Activated CD4-positive, alpha-beta T cell treated with anti-CD3 and anti-CD28 coated beads, Interleukin-2, amount 50 U/mL, for 4 hours (primary cell): ENCODE data around the gene PTPRM.

ENCODE experiments used
- DNase-seq, 2 experiments: peaks; one replicate each; pipeline ENCODE4 v3.0.0-alpha.2; 2020

Gene PTPRM

DNA sequence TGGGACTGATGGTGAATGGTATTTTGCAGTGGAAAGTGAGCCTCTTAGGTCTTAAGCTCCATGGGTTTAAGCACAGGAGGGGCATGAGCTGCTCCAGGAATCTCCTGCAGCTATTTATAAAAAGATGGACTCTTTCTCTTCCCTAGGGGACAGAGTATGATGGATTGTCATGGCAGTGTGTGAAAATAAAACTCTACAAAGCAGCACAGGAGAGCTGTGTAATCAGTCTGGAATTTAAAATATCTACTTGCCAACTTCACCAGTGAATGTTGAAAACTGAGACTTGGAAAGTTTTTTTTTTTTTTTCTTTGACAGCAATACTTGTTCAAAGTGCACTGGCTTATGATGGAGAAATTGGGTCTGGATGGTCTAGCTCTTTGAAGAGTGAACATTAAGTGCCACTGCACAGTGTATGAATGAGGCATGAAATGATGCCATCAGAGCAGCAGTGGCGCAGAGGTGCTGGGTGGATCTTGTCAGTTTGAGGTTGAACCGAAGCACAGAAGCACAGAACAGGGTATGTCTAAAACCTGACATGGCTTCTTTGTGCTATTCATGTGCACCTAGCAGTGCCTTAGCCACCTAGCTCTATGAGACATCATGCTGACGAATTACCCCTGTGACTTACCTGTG lies 245.4 kb downstream of the PTPRM start:
- no peak for DNase-seq

DNA sequence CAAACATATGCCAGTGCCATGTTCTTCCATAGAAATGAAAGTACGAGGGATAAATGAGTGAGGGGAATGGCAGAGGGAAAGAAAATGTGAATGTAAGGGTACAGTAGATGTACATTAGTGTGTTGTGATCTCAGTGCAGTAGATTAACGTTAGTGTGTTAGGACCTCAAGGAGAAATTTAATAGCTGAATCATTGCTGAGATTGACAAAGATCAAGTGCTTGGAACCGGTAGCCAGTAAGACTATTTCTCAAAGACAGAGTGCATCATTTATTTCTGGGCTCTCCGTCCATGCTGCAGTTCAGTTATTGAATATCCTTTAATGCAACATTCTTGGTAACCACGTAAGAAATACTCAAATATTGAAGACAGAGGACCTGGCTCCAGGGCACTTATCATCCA lies 246.0 kb downstream of the PTPRM start:
- no peak for DNase-seq

GRCh38 chr18:7814754-7815315 lies 247.7 kb downstream of the PTPRM start:
- no peak for DNase-seq

DNA sequence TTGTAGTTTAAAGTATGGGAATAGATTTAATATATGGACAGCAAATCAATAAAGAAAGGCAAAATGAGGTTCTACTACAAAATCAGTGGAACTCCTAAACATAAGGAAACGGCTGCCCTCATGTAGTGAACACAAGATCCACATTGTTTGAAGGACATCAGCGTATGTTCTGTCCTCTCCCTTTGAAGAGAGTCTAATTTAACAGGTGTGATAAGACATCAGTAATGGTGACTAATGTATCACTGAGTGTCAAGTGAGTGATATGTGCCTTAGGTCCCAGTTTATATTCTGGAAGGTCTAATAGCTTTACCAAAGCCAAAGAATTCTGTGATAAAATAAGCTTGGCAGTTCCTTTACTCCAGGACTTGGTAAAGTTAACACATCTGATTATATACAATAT lies 248.7 kb downstream of the PTPRM start:
- DNase-seq: no peak

DNA sequence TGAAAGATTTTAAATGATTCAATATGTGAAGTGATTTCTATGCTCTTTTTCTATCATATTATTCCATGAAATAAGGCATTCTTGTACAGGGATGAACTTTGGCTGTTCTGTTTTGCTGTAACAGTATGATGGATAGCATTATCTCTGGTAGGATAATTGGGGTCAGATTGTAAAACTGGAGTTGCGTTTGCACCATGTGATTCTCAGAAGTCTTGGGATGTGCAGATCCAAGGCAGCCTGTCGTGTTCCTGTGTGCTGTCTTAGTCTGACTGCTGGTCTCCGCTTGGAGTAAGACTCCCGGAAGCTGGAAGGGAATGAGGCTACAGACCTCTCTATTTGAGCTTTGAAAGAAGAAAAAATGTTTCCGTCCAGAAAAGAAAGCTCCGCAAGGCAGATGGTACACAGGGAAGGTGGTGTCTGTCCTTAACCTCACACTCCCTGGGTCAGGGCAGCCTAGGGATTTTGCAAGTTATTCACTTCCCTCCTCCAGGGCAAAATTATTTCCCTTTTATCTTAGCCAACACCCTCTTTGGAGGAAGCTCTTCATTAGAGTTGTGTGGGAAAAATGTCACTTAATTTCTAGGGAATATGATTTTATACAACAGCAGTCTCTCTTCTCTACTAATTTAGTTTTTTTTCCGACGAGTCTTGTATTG lies 250.6 kb downstream of the PTPRM start:
- no peak for DNase-seq

- DNase-seq: no peak
Observed at GRCh38 chr18:7821784-7822183, 254.7 kb downstream of the PTPRM start.

GRCh38 chr18:7822435-7823331 lies 255.6 kb downstream of the PTPRM start:
- no peak for DNase-seq

- no peak for DNase-seq
Observed at GRCh38 chr18:7824970-7825369, 257.9 kb downstream of the PTPRM start.

DNA sequence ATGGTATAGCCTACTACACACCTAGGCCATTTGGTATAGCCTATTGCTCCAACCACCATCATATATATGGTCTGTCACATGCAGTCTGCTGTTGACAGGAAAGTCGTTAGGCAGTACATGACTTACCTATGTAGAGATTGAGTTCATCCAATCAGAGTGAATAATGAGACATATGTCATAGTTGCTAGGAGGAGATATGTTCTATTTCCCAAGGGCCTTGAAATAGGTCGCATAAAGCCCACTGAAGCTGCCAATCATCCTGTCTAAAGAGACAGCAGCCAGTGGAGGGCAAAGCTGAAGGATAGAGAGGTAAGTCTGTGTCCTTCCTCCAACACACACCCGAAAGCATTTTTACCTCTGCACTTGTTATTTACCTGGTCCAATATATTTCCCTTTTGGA lies 263.4 kb downstream of the PTPRM start:
- DNase-seq: no peak

DNA sequence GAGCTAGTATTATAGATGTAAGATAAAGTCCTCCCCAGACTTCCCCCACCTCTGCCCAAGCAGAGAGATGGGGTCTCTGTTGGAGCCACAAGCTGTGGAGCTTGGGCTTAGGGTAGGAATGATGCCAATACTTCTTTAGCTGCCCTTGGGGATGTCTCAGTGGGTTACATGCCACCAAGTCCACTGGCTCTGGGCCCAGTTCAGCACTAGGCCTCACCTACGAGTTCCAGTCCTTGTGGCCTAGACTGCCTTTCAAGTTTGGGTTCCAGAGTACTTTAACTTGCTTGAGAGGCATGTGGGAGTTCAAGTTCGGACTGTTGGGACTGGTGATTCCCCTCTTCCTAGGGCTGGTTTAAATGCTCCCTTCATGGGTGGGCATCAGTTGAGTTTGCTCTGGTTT lies 272.4 kb downstream of the PTPRM start:
- DNase-seq: no peak

DNA sequence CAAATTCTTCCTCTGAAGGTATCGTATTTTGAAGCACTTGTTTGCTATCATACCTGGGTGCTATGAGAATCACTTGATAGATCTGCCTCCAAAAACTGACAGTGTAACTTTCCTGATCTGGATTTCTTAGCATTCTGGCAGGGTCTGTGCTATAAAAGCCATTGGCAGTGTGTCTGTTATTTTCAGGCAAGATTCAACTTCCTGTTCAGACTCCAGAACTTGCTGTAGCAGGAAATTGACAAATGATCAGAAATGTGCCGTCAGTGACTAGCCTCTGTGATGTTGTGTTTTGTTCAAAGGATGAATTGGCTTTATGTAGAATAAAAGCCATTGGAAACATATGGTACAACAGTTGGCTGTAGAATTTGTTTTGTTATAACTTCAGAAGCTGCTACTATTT lies 273.3 kb downstream of the PTPRM start:
- no peak for DNase-seq

DNA sequence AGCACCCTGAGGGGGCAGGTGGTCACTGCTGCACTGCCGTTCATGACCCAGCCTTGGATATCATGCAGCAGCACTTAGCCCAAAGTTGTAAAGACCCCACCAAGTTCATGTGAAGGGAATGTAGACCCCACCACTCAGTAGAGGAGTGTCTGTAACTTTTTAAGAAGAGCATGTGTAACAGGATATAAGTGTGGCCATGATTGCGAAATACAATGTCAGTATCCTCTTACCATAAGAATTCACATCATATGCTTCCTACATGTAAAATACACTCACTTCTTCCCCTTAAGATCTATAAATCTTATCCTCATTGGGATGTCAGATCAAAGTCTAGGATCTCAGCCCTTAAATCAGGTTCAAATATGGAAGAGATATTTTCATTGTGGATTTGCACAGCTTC lies 276.9 kb downstream of the PTPRM start:
- no peak for DNase-seq

- DNase-seq: no peak
Observed at GRCh38 chr18:7844418-7844817, 277.3 kb downstream of the PTPRM start.

DNA sequence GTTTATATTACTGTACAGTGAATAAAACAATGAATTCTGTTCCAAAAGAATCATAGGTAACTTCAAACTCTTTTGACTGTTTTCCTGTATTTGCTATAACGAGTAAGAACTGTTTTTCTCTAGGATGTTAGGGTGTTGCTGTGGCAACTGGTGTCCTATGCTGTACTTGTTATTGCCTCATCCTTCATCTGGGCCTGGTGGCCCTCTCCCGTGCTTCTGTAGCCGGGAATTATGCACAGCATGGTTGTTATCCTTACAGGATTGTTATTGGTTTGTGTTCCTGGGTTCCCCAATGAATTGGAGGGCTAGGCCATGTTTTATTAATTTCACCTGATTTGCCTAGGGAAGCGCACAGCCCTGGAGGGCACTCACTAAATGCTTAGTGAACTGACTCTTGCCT lies 279.2 kb downstream of the PTPRM start:
- no peak for DNase-seq

DNA sequence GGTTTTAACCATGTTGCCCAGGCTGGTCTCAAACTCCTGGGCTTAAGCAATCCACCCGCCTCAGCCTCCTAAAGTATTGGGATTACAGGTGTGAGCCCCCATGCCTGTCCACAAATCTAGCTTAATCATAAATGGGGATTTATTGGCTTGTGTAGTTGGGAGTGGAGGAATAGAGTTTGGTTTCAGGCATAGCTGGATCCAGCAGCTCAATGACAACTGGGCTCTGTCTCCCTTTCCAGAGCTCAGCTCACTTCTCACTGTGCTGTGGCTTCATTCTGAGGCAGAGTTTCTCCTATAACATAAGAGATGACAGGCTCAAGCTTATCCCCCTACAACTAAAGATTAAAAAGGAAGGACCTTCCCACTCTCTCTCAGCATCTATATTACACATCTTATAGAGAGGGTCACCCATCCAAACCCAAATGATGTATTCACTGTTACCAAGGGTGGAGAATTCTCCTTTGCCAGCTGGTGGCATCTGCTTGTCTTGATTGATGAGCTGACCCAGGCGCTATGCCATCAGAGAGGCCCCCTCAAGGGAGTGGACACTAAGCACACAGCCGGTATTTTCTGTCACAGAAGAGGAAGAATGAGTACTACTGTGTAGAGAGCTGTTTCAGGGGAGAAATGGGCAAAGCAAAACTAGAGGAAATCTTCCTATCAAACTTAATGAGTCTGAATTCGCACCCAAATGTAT lies 280.4 kb downstream of the PTPRM start:
- DNase-seq: no peak

DNA sequence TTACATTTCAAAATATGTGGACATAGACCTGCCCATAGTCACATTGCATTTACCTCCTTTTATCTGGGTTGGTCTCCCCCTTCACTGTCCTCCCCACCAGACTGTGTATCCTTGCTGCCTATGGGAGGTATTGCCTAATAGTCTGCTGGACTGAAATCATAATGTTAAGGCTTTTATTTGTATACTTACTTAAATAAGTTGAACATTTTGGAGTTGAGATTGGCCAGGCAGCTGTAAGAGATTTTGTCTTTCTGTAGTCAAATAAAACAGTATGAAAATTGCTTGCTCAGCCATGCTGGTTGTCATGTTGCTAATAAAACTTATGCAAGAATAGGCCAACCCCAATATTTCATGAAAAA lies 280.9 kb downstream of the PTPRM start:
- DNase-seq: no peak

GRCh38 chr18:7850446-7850845 lies 283.3 kb downstream of the PTPRM start:
- DNase-seq: no peak

GRCh38 chr18:7855028-7855427 lies 287.9 kb downstream of the PTPRM start:
- no peak for DNase-seq

DNA sequence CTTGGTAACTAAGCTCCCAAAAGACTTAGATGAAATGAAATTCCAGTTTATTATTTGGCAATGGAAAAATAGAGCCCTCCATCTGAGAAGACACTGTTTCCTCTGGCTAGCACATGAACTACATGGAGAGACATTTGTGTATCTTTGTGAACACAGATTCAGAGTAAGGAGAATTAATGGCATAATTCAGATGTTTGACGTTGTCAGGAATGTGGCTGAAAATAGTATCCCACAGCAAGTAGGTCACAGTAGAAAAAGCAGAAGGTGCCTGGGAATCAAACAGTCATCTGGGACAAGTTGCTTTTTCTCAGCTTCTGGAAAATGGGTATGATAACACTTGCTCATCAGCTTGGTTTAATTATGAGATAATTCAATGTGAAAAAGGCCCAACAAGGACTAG lies 288.6 kb downstream of the PTPRM start:
- no peak for DNase-seq

DNA sequence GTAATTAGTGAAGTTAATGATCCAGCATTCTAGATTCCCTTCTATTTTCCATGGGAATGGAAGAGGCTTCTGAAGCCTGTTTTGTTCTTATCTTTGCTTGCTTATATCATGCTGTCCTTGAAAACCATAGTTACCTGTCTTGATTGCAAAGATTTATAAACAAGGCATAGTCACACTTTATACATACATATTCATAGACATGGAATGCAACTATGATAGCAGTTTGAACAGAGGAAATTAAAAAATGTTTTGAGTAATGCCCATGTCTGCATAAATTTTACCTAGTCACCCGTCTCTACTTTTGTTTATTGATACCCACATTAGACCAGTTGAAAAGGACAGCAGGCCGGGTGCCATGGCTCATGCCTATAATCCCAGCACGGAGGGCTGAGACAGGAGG lies 289.0 kb downstream of the PTPRM start:
- DNase-seq: no peak

- DNase-seq: no peak
Observed at GRCh38 chr18:7856733-7857132, 289.6 kb downstream of the PTPRM start.

DNA sequence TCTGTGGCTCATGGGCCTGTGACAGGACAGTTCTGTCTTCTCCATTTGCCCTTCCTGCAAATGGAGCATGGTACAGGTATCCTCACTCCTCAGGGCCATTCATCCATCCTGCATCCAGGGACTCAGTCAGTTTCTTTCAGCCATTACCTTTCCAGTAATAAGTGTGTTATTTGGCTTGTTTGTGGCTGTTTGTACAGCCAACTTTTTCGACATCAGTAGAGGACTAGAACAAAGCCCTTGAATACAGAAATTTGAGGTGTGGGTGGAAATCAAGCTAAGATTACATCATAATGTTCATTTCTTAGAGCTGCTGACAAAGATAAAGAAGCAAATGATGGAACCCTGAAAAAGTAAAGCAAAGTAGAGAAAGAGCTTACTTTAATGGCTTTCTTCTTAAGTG lies 290.4 kb downstream of the PTPRM start:
- DNase-seq: no peak

GRCh38 chr18:7859122-7859521 lies 292.0 kb downstream of the PTPRM start:
- no peak for DNase-seq
